Small intestine (tissue), 7 donors: ENCODE measurements around the gene LIMA1. TPM values are rescaled to one million over a fixed set of nuclear protein-coding genes. Genes with fewer than 3 reads are reported as not detected.
"Not testable (repeated sequence)": the region's sequence is repeated elsewhere in the genome, so short reads cannot be mapped to it uniquely, and the experiment has no call there.

Source experiments
- DNase-seq, 2 donors: peaks; one replicate each; pipeline versions ENCODE4 v3.0.0 to v3.0.0-alpha.2; 2013
- FAIRE-seq: peaks from 2 replicates; lab custom pipeline; 2012; peaks lifted over from hg19 to GRCh38; lab: Jason Lieb, UNC
- H3K27ac ChIP-seq, 3 donors: one replicate each; pipeline ENCODE4 v1.5.1; 2013; ENCODE audit warnings: low read length in 2 of 3, mild to moderate bottlenecking in 2 of 3, control low read depth in 1 of 3, inconsistent platforms in 1 of 3, low read depth in 1 of 3, moderate library complexity in 1 of 3
- H3K27me3 ChIP-seq, 3 donors: one replicate each; pipeline ENCODE4 v1.6.1; 2013; ENCODE audit warnings: low read length in 3 of 3, inconsistent platforms in 1 of 3; ENCODE audit not compliant: control insufficient read depth in 3 of 3, insufficient read depth in 3 of 3
- H3K36me3 ChIP-seq, 3 donors: one replicate each; pipeline ENCODE4 v1.6.1; 2013; ENCODE audit warnings: low read length in 3 of 3, inconsistent platforms in 1 of 3, low read depth in 1 of 3, mild to moderate bottlenecking in 1 of 3, moderate library complexity in 1 of 3; ENCODE audit not compliant: control insufficient read depth in 3 of 3, insufficient read depth in 2 of 3
- H3K4me1 ChIP-seq, 3 donors: one replicate each; pipeline ENCODE4 v1.6.1; 2013; ENCODE audit warnings: low read length in 2 of 3, inconsistent platforms in 1 of 3, low read depth in 1 of 3, mild to moderate bottlenecking in 1 of 3, moderate library complexity in 1 of 3; ENCODE audit not compliant: control insufficient read depth in 3 of 3, insufficient read depth in 2 of 3
- H3K4me3 ChIP-seq, 3 donors: one replicate each; pipeline ENCODE4 v1.5.1; 2013; ENCODE audit warnings: low read length in 3 of 3, control low read depth in 1 of 3, inconsistent platforms in 1 of 3, low read depth in 1 of 3, mild to moderate bottlenecking in 1 of 3, moderate library complexity in 1 of 3
- H3K9me3 ChIP-seq, 2 donors: one replicate each; pipeline ENCODE4 v1.6.1; 2013; ENCODE audit warnings: low read depth in 1 of 2, low read length in 1 of 2; ENCODE audit not compliant: control insufficient read depth in 2 of 2, insufficient read depth in 1 of 2
- WGBS, 3 donors: extraction: QIAGEN DNeasy Blood & Tissue Kit; methylation state at CpG; one replicate each; pipeline ENCODE4 v1.1.7; 2013; 5-methylcytosine and 5-hydroxymethylcytosine counted together
- polyA plus RNA-seq, 4 donors: library from polyadenylated mRNA; stranded (reverse) in 3 of 4; unstranded in 1 of 4; fragments of 200-250 nt in 3 of 4; fragments of 120-200 nt in 1 of 4; gene quantifications; one replicate each; pipeline versions ENCODE4 v1.2.1 to v1.2.3, GENCODE V29; 2013
- donor health status: healthy with polysubstance abuse.
- donor health status: control.
- donor health status: control.
- donor health status: Bipolar disorder and iron deficiency.
- donor health status: healthy.

Gene LIMA1
- polyA plus RNA-seq, 4 donors: 89.7 to 219 (median 114) TPM

DNA sequence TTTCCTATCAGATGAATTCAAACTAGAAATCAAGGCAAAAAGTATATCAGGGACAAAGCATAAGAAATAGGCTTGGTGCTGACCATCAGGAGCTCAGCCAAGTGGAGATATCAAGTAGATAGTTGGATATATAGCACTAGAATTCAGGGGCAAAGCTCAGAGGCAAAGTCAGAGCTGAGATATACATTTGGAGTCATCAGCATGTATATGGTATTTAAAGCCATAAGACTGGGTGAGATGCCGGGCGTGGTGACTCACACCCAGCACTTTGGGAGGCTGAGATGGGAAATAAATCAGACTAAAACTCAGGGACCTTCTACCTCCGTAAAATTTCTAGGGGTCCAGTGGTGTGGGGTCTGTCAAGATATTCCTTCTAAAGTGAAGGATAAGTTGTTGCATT, 38.9 kb upstream of the LIMA1 start:
- DNase-seq (peak in 1 of 2 donors; percentile 60), FAIRE-seq (no peak)
- WGBS, 3 donors: 82 to 92% (median 82%) methylated on average over 3 of the region's 3 CpGs
- Histone ChIP-seq H3K9me3 (no peaks in the 10 kb centered on the region), H3K27me3 (no peaks in the 10 kb centered on the region), H3K36me3 (no peaks in the 10 kb centered on the region), H3K4me1 (no peaks in the 10 kb centered on the region), H3K4me3 (no peak overlapping the region), H3K27ac (no peak overlapping the region)

- no peak for DNase-seq
- Histone ChIP-seq H3K36me3 (no peaks in the 10 kb centered on the region), H3K27ac (no peak overlapping the region), H3K4me3 (no peak overlapping the region), H3K4me1 (no peaks in the 10 kb centered on the region), H3K27me3 (no peaks in the 10 kb centered on the region), H3K9me3 (no peaks in the 10 kb centered on the region)
- FAIRE-seq: no peak
- WGBS, 3 donors: 79 to 88% (median 79%) methylated on average over 1 of the region's 1 CpG
Measured at GRCh38 chr12:50317203-50317602, 33.9 kb upstream of the LIMA1 start.

DNA sequence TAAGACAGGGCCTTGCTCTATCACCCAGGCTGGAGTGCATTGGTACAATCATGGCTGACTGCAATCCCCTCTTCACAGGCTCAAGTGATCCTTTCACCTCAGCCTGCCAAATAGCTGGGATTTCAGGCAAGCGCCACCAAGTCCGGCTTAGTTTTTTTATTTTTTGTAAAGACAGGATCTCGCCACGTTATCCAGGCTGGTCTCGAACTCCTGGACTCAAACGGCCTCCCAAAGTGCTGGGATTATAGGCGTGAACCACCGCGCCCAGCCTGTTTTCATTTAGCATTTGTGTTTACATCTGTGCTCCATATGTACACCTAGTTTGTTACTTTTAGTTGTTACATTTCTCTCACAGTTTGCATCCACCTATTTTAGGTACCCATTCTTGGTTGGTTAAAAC, 32.5 kb upstream of the LIMA1 start:
- WGBS, 3 donors: 89 to 94% (median 90%) methylated on average over 9 of the region's 9 CpGs
- Histone ChIP-seq H3K4me3 (no peak overlapping the region), H3K36me3 (peaks cover 0 to under 1% (median 0%) of the 10 kb centered on the region in 3 donors), H3K27me3 (no peaks in the 10 kb centered on the region), H3K9me3 (no peaks in the 10 kb centered on the region), H3K4me1 (no peaks in the 10 kb centered on the region), H3K27ac (no peak overlapping the region)
- FAIRE-seq (no peak), DNase-seq (no peak)

GRCh38 chr12:50314636-50315312, 31.5 kb upstream of the LIMA1 start:
- 66 to 78% (median 74%) methylated on average over 7 of the region's 7 CpGs for WGBS, 3 donors
- no peaks in the 10 kb centered on the region for H3K27me3 ChIP-seq
- H3K27ac ChIP-seq: no peak overlapping the region
- H3K4me1 ChIP-seq: no peaks in the 10 kb centered on the region
- DNase-seq (peak in 1 of 2 donors; percentile 45), FAIRE-seq (no peak)
- no peaks in the 10 kb centered on the region for H3K9me3 ChIP-seq
- no peak overlapping the region for H3K4me3 ChIP-seq
- H3K36me3 ChIP-seq: peaks cover 0 to 2% (median 0%) of the 10 kb centered on the region in 3 donors

DNA sequence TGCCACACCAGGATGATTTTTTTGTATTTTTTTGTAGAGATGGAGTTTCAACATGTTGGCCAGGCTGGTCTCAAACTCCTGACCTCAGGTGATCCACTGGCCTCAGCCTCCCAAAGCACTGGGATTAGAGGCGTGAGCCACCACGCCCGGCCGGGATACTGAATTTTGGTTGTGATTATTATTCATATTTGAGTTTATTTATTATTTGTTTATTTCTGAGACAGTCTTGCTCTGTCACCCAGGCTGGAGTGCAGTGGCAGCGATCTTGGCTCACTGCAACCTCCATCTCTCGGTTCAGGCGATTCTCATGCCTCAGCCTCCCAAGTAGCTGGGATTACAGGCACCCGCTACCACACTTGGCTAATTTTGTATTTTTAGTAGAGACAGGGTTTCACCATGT, 30.7 kb upstream of the LIMA1 start:
- WGBS, 3 donors: 93 to 96% (median 94%) methylated on average over 8 of the region's 8 CpGs
- FAIRE-seq, H3K4me1 ChIP-seq: not testable (repeated sequence)

GRCh38 chr12:50313256-50313931, 30.1 kb upstream of the LIMA1 start:
- Histone ChIP-seq H3K27ac (no peak overlapping the region), H3K27me3 (no peaks in the 10 kb centered on the region), H3K4me1 (no peaks in the 10 kb centered on the region)

More for the DNA sequence above, 30.7 kb upstream of the LIMA1 start:
- not testable (repeated sequence) for H3K4me3 ChIP-seq, H3K9me3 ChIP-seq, H3K27me3 ChIP-seq, DNase-seq, H3K36me3 ChIP-seq, H3K27ac ChIP-seq

DNA sequence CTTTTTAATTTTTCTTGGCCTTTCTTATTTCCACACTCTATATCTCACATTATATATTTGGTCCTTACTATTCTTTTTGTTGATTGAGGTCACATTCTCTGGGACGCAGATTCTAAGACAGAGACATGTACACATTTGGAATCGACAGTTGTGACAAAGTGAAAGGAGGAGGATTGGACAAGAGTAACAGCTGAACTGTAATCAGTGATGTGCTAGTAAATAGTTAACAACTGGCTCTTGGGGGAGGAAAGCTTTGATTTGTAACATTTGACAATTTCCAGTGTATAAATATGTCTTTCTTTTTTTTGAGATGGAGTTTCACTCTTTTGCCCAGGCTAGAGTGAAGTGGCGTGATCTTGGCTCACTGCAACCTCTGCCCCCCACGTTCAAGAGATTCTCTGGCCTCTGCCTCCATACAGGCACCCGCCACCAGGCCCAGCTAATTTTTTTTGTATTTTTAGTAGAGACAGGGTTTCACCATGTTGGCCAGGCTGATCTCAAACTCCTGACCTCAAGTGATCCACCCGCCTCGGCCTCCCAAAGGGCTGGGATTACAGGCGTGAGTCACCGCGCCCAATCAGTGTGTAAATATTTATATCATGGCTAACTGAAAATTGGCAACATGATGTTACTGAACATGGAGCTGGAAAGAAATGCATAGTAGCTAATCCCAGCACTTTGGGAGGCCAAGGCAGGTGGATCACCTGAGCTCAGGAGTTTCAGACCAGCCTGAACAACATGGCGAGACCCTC, 28.7 kb upstream of the LIMA1 start:
- not testable (repeated sequence) for H3K27me3 ChIP-seq, FAIRE-seq, H3K4me1 ChIP-seq, H3K36me3 ChIP-seq, H3K9me3 ChIP-seq, H3K4me3 ChIP-seq
- WGBS, 3 donors: 58 to 68% (median 66%) methylated on average over 11 of the region's 11 CpGs
- DNase-seq: peak in 1 of 2 donors; percentile 51
- peak overlapping the region in 1 of 3 donors; percentile 55 for H3K27ac ChIP-seq

More at GRCh38 chr12:50313256-50313931, 30.1 kb upstream of the LIMA1 start:
- FAIRE-seq (no peak), DNase-seq (no peak)
- H3K9me3 ChIP-seq: no peaks in the 10 kb centered on the region
- WGBS, 3 donors: 89 to 94% (median 89%) methylated on average over 5 of the region's 5 CpGs
- peaks cover 0 to 2% (median 0%) of the 10 kb centered on the region in 3 donors for H3K36me3 ChIP-seq
- H3K4me3 ChIP-seq: no peak overlapping the region

- Histone ChIP-seq H3K27ac (no peak overlapping the region), H3K4me3 (no peak overlapping the region), H3K36me3 (peaks cover 0 to 2% (median 0%) of the 10 kb centered on the region in 3 donors), H3K4me1 (no peaks in the 10 kb centered on the region), H3K9me3 (no peaks in the 10 kb centered on the region), H3K27me3 (no peaks in the 10 kb centered on the region)
- 89 to 96% (median 93%) methylated on average over 2 of the region's 2 CpGs for WGBS, 3 donors
- FAIRE-seq (no peak), DNase-seq (no peak)
Measured at GRCh38 chr12:50309950-50310349, 26.6 kb upstream of the LIMA1 start.
